Endothelial cell of umbilical vein (primary cell): ENCODE results near the gene HMGA1. TPM values are rescaled to one million over a fixed set of nuclear protein-coding genes. Genes with fewer than 3 reads are reported as not detected.

Experiments used
- BruUV-seq: library from RNA; stranded (reverse); fragments of 400-500 nt; replicated peaks from 2 replicates; lab custom pipeline; 2021; lab: Mats Ljungman, UMichigan
- CTCF ChIA-PET: fragments of 300-600, 350-600 bp; sonication (Branson Sonifier 250); formaldehyde crosslinking; loops from one replicate; lab custom pipeline; 2021; ENCODE audit warnings: antibody characterized with exemption, inconsistent platforms; lab: Charles Lee
- POLR2A ChIA-PET: fragments of 300-600, 350-600 bp; sonication (Branson Sonifier 250); formaldehyde crosslinking; loops from one replicate; lab custom pipeline; 2021; ENCODE audit warnings: antibody characterized with exemption, inconsistent platforms; lab: Charles Lee
- DNase-seq: peaks from one replicate; pipeline ENCODE4 v3.0.0-alpha.2; 2011; ENCODE audit warnings: low read depth, low spot score
- FAIRE-seq: peaks from 2 replicates; lab custom pipeline; 2011; peaks lifted over from hg19 to GRCh38; lab: Jason Lieb, UNC
- H2AFZ ChIP-seq: 2 replicates; pipeline ENCODE4 v1.6.0; 2012; ENCODE audit warnings: low read depth, low read length, control low read depth, inconsistent platforms
- H3K27ac ChIP-seq: 2 replicates; pipeline ENCODE4 v1.5.1; 2011; ENCODE audit warnings: low read depth, mild to moderate bottlenecking, control low read depth, low read length, moderate library complexity; ENCODE audit not compliant: insufficient read depth
- H3K27me3 ChIP-seq, 2 experiments: 2 replicates each; pipeline versions ENCODE4 v1.6.0 to v1.6.1; 2011; ENCODE audit warnings: low read length in 2 of 2, mixed read lengths in 1 of 2; ENCODE audit not compliant: control insufficient read depth in 2 of 2, insufficient read depth in 2 of 2
- H3K36me3 ChIP-seq, 2 experiments: 2 replicates in 1 of 2; 3 replicates in 1 of 2; pipeline ENCODE4 v1.5.1; 2011; ENCODE audit warnings: low read length in 2 of 2, mild to moderate bottlenecking in 1 of 2, moderate library complexity in 1 of 2; ENCODE audit not compliant: control insufficient read depth in 2 of 2, insufficient read depth in 2 of 2; ENCODE audit errors: extremely low read depth in 1 of 2
- H3K4me1 ChIP-seq: 3 replicates; pipeline ENCODE4 v1.5.1; 2011; ENCODE audit warnings: mild to moderate bottlenecking, low read length; ENCODE audit not compliant: control insufficient read depth, insufficient read depth; ENCODE audit errors: extremely low read depth
- H3K4me2 ChIP-seq: 2 replicates; pipeline ENCODE4 v1.6.1; 2011; ENCODE audit warnings: low read length, control low read depth, mixed read lengths; ENCODE audit not compliant: insufficient read depth
- H3K4me3 ChIP-seq, 3 experiments: fragments of 200-600 bp in 1 of 3; sonication (generic), shearing (Covaris generic) in 1 of 3; replicated peaks in 1 of 3; 2 replicates each; pipeline ENCODE4 v1.5.1; 2011 to 2016; ENCODE audit warnings: control low read depth in 3 of 3, low read length in 3 of 3, mild to moderate bottlenecking in 2 of 3, inconsistent platforms in 1 of 3, low read depth in 1 of 3, moderate library complexity in 1 of 3; ENCODE audit not compliant: insufficient read depth in 1 of 3
- H3K79me2 ChIP-seq: 2 replicates; pipeline ENCODE4 v1.6.0; 2012; ENCODE audit warnings: low read length, inconsistent platforms; ENCODE audit not compliant: control insufficient read depth, insufficient read depth
- H3K9ac ChIP-seq: replicated peaks from 2 replicates; pipeline ENCODE3; 2011; ENCODE audit warnings: low read length, control low read depth; ENCODE audit not compliant: insufficient read depth; ENCODE audit errors: extremely low read depth
- H3K9me1 ChIP-seq: replicated peaks from 3 replicates; pipeline ENCODE4 v1.6.0; 2011; ENCODE audit warnings: mild to moderate bottlenecking, low read length; ENCODE audit not compliant: control insufficient read depth, insufficient read depth; ENCODE audit errors: extremely low read depth
- H3K9me3 ChIP-seq: replicated peaks from 2 replicates; pipeline ENCODE4 v1.5.1; 2012; ENCODE audit warnings: low read length, inconsistent platforms; ENCODE audit not compliant: control insufficient read depth, insufficient read depth
- H4K20me1 ChIP-seq: replicated peaks from 2 replicates; pipeline ENCODE3; 2011; ENCODE audit warnings: mild to moderate bottlenecking, low read length; ENCODE audit not compliant: control insufficient read depth, insufficient read depth; ENCODE audit errors: extremely low read depth
- CTCF ChIP-seq, 2 donors: IDR thresholded peaks; 1 replicate in 1 of 2; 2 replicates in 1 of 2; pipeline ENCODE4 v1.5.1; 2011; ENCODE audit warnings: low read length in 2 of 2, mild to moderate bottlenecking in 2 of 2, moderate library complexity in 2 of 2, control low read depth in 1 of 2, inconsistent platforms in 1 of 2, low read depth in 1 of 2; ENCODE audit not compliant: insufficient read depth in 1 of 2; ENCODE audit errors: extremely low read depth in 1 of 2
- EZH2 ChIP-seq: IDR thresholded peaks from 2 replicates; pipeline ENCODE4 v1.6.1; 2012; ENCODE audit warnings: borderline replicate concordance, low read depth, mild to moderate bottlenecking, moderate library complexity, low read length, inconsistent platforms; ENCODE audit not compliant: severe bottlenecking
- FOS ChIP-seq: IDR thresholded peaks from 2 replicates; pipeline ENCODE4 v1.6.1; 2011; ENCODE audit warnings: mild to moderate bottlenecking, low read length, moderate library complexity, borderline replicate concordance; ENCODE audit not compliant: insufficient read depth
- GATA2 ChIP-seq: IDR thresholded peaks from 2 replicates; pipeline ENCODE4 v1.7.0; 2011; ENCODE audit warnings: low read depth, mild to moderate bottlenecking, moderate library complexity, mixed read lengths, low read length; ENCODE audit not compliant: insufficient read length, insufficient read depth
- JUN ChIP-seq: IDR thresholded peaks from 2 replicates; pipeline ENCODE4 v1.6.1; 2011; ENCODE audit warnings: borderline replicate concordance, low read depth; ENCODE audit not compliant: insufficient read length, insufficient read depth
- MAX ChIP-seq: IDR thresholded peaks from 2 replicates; pipeline ENCODE4 v1.6.1; 2011; ENCODE audit not compliant: insufficient read depth, insufficient read length
- MYC ChIP-seq: IDR thresholded peaks from one replicate; pipeline ENCODE4 v1.6.1; 2011; ENCODE audit warnings: mild to moderate bottlenecking, low read depth, low read length
- POLR2A ChIP-seq: IDR thresholded peaks from 2 replicates; pipeline ENCODE4 v1.6.1; 2012; ENCODE audit warnings: low read depth, mild to moderate bottlenecking, control low read depth, low read length
- POLR2AphosphoS5 ChIP-seq: IDR thresholded peaks from 2 replicates; pipeline ENCODE4 v1.6.1; 2012; ENCODE audit warnings: low read depth, mild to moderate bottlenecking, control low read depth, low read length, moderate library complexity; ENCODE audit not compliant: insufficient read depth
- dilution Hi-C: fragments of 300-500 bp; cut with MboI; formaldehyde crosslinking; loops from one replicate; pipeline ENCODE4 v1.15.0; 2019; ENCODE audit warnings: low sequenced_read_pairs; ENCODE audit not compliant: extremely low pct_ligation_motif_present
- intact Hi-C: fragments of 100-400 bp; cut with micrococcal nuclease; formaldehyde crosslinking; loops from one replicate; pipeline ENCODE4 v1.10.0; 2022
- polyA plus RNA-seq, 4 experiments: library from polyadenylated mRNA; depleted of rRNA in 3 of 4; stranded (reverse) in 3 of 4; unstranded in 1 of 4; fragments of >200 nt; gene quantifications; 2 replicates each; pipeline versions ENCODE4 v1.2.1 to v1.2.3, GENCODE V29; 2011 to 2012; ENCODE audit warnings: missing spikeins in 1 of 4
- total RNA-seq: library from RNA; stranded (reverse); gene quantifications from 2 replicates; pipeline ENCODE4 v1.2.3, GENCODE V29; 2021

HMGA1 gene
- total and polyA plus RNA-seq, 2 donors (not counting 3 experiments of a cell fraction or from before 2014, with no cell fraction given) = 425 to 1,108 TPM

GRCh38 chr6:34189806-34190503, 46.7 kb upstream of the HMGA1 start:
- Histone ChIP-seq H3K4me3 (no peak overlapping the region), H3K27me3 (no peaks in the 10 kb centered on the region), H3K79me2 (no peaks in the 10 kb centered on the region), H3K27ac (no peak overlapping the region), H2AFZ (no peak overlapping the region), H3K4me1 (no peaks in the 10 kb centered on the region), H3K36me3 (no peaks in the 10 kb centered on the region), H4K20me1 (no peaks in the 10 kb centered on the region), H3K4me2 (no peak overlapping the region), H3K9ac (no peak overlapping the region), H3K9me1 (no peaks in the 10 kb centered on the region), H3K9me3 (no peaks in the 10 kb centered on the region)
- no peak for FAIRE-seq
- TF ChIP-seq CTCF (IDR thresholded peaks at IDR 0.05; ENCODE audit: extremely low read depth in 1 of 2, insufficient read depth in 1 of 2, low read depth in 1 of 2, low read length in 2 of 2) (no peak), POLR2A (no peak), JUN (no peak), MYC (no peak), EZH2 (no peak), FOS (no peak), POLR2AphosphoS5 (no peak), GATA2 (no peak), MAX (no peak)
- no peak for DNase-seq
- ChIA-PET POLR2A (no interaction called here), CTCF (interaction anchor here (1.0 to 2.9 kb wide), 4 partner anchors 26 to 225 kb away, joined by 3 to 15 read pairs (median 4); no protein-coding TSS in a partner anchor)
- intact Hi-C loops = no loop called here
- no TSS peak for BruUV-seq
- dilution Hi-C loops = no loop called here
